ENCODE results near the gene MRC1.

Gene MRC1

DNA sequence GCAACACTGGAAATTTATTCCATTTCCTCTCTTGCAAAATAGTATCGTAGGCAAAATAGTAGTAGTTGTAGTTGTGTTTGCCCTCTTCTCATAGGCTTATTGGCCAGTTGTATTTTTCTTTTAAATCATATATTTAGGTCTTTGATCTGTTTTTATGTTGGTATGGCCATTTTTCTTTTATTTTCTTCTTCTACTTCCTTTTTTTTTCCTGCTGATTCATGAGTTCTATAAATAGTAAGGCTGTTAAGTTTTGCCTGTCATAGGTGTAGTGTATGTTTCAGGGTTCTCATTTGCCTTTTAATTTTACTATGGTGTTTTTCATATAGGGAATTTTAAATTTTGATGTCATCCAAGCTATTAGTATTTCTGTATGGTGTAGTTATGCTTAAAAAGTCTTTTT is 25.4 kb upstream of the MRC1 start:
- no peak for TF ChIP-seq CTCF (IDR thresholded peaks at IDR 0.05; ENCODE audit: low read depth, low read length)
- TF ChIP-seq MAX (IDR thresholded peaks at IDR 0.05; ENCODE audit: low read depth, low read length) = no peak
- TF ChIP-seq MYC (IDR thresholded peaks at IDR 0.05; ENCODE audit: low read depth, low read length) = no peak
- TF ChIP-seq POLR2A (IDR thresholded peaks at IDR 0.05; ENCODE audit: extremely low read depth, insufficient read length) = no peak
- no peak overlapping the region for H3K4me3 ChIP-seq (ENCODE audit: low read depth, low read length)
- no peak for DNase-seq (ENCODE audit: low read depth)

DNA sequence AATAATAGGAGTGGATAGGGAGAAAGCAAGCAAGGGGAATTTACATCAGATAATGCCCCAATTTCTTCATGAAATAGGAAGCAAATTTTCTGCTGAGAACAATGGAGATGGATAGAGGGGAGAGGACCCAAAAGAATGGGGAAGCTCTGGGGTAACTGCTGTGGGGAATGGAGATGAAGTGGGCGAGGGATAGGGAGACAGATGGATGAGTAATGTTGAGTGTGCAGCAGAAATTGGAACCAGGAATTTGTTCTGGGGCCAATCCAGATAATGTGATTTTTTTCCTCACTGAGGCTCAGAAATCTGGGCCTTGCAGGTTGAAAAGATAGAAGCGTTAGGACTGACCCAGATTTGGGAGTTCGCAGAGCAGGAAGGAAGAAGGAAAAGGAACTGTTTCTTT is 24.5 kb upstream of the MRC1 start:
- H3K4me3 ChIP-seq (ENCODE audit: low read depth, low read length) = no peak overlapping the region
- TF ChIP-seq MAX (IDR thresholded peaks at IDR 0.05; ENCODE audit: low read depth, low read length) (no peak), MYC (IDR thresholded peaks at IDR 0.05; ENCODE audit: low read depth, low read length) (no peak), CTCF (IDR thresholded peaks at IDR 0.05; ENCODE audit: low read depth, low read length) (no peak), POLR2A (IDR thresholded peaks at IDR 0.05; ENCODE audit: extremely low read depth, insufficient read length) (no peak)
- no peak for DNase-seq (ENCODE audit: low read depth)

- DNase-seq (ENCODE audit: low read depth) = no peak
- TF ChIP-seq MYC (IDR thresholded peaks at IDR 0.05; ENCODE audit: low read depth, low read length) (no peak), MAX (IDR thresholded peaks at IDR 0.05; ENCODE audit: low read depth, low read length) (no peak), POLR2A (IDR thresholded peaks at IDR 0.05; ENCODE audit: extremely low read depth, insufficient read length) (no peak), CTCF (IDR thresholded peaks at IDR 0.05; ENCODE audit: low read depth, low read length) (no peak)
- no peak overlapping the region for H3K4me3 ChIP-seq (ENCODE audit: low read depth, low read length)
Measured at GRCh38 chr10:17785276-17785930, 23.7 kb upstream of the MRC1 start.

GRCh38 chr10:17787087-17787961 is 21.8 kb upstream of the MRC1 start:
- TF ChIP-seq MAX (IDR thresholded peaks at IDR 0.05; ENCODE audit: low read depth, low read length) = no peak
- no peak for TF ChIP-seq POLR2A (IDR thresholded peaks at IDR 0.05; ENCODE audit: extremely low read depth, insufficient read length)
- no peak overlapping the region for H3K4me3 ChIP-seq (ENCODE audit: low read depth, low read length)
- no peak for DNase-seq (ENCODE audit: low read depth)

DNA sequence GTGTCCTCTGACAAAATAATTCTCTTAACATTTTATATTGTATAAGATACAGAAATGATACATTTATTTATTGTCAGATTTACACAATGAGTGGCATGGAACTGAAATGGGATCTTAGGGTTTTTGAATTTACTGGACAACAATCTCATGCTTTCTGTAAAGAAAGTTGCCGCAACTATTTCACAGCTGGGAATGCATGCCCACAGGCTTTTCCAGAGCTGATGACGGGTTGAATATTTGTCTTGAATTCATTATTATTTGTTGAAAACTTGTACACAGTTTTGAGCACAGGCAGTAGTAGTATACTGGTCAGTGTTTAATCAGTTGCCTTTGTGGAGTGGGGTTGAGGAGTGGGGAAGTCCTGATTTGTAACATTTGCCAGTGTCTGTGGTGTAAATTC is 20.5 kb upstream of the MRC1 start:
- TF ChIP-seq MYC (IDR thresholded peaks at IDR 0.05; ENCODE audit: low read depth, low read length) = no peak
- no peak for DNase-seq (ENCODE audit: low read depth)
- H3K4me3 ChIP-seq (ENCODE audit: low read depth, low read length) = no peak overlapping the region

GRCh38 chr10:17789396-17789795 is 19.8 kb upstream of the MRC1 start:
- DNase-seq (ENCODE audit: low read depth) = no peak
- TF ChIP-seq MYC (IDR thresholded peaks at IDR 0.05; ENCODE audit: low read depth, low read length) (no peak), CTCF (IDR thresholded peaks at IDR 0.05; ENCODE audit: low read depth, low read length) (no peak), MAX (IDR thresholded peaks at IDR 0.05; ENCODE audit: low read depth, low read length) (no peak)
- no peak overlapping the region for H3K4me3 ChIP-seq (ENCODE audit: low read depth, low read length)

Data from NB4 (cell line).